ENCODE results near the gene NXPE3. TPM values are rescaled to one million over a fixed set of nuclear protein-coding genes. Genes with fewer than 3 reads are reported as not detected.

NXPE3 gene
- polyA plus RNA-seq, 3 donors, result 14.6 to 35.8 (median 19.8) TPM

DNA sequence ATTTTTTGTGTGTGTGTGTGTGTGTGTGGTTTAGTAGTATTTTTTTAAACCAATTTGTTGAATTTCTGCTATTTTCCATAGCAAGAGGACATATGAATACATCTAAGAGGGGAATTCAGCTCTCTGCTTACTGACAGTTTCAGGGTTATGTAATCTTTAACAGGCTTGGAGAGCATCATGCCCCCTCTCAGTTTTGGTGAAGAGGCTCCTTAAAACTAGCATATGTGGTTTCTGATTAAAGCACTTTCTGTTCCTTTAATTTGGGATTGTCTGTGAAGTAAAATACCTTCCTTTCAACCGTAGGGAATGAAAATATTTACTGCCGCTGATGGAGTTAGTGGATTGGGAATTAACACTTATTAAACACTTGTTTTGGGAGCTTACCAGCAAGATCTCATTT, 50.9 kb downstream of the NXPE3 start:
- peak overlapping the region in 1 of 2 donors; percentile 90 for H3K27ac ChIP-seq (ENCODE audit: low read depth in 1 of 2, low read length in 2 of 2)
- H3K9me3 ChIP-seq (replicated peaks in 1 of 2; ENCODE audit: control insufficient read depth in 1 of 2, insufficient read depth in 1 of 2, low read length in 2 of 2), result no peaks in the 10 kb centered on the region
- no peak overlapping the region for H2AFZ ChIP-seq (ENCODE audit: insufficient read depth, low read depth, low read length, poor library complexity, severe bottlenecking)
- H4K20me1 ChIP-seq (ENCODE audit: insufficient read depth, low read length), result no peaks in the 10 kb centered on the region
- H3K27ac Mint-ChIP-seq, result peak overlapping the region; percentile 92 to 98 (median 97)
- WGBS (ENCODE audit: insufficient coverage), result no CpG with 5 or more reads among the region's 2 CpGs
- H3K9ac ChIP-seq (ENCODE audit: insufficient read depth, low read length, poor library complexity, severe bottlenecking), result no peak overlapping the region
- H3K4me3 ChIP-seq (replicated peaks in 1 of 3; ENCODE audit: low read depth in 2 of 3, low read length in 3 of 3), result peak overlapping the region in 1 of 3 experiments; percentile 86
- intact Hi-C loops (cut with micrococcal nuclease), result loop anchor here in 1 of 2 donors (5.0 kb wide), 1 partner anchor 112 kb away; no protein-coding TSS in a partner anchor
- H3K27me3 ChIP-seq (ENCODE audit: control insufficient read depth in 2 of 2, insufficient read depth in 2 of 2, low read length in 2 of 2), result no peaks in the 10 kb centered on the region
- peaks cover 36 to 58% of the 10 kb centered on the region in 2 donors for H3K4me1 ChIP-seq (ENCODE audit: control insufficient read depth in 1 of 2, insufficient read depth in 2 of 2, low read length in 2 of 2)
- H3K36me3 ChIP-seq (replicated peaks in 1 of 2; ENCODE audit: control insufficient read depth in 1 of 2, insufficient read depth in 2 of 2, low read length in 2 of 2), result no peaks in the 10 kb centered on the region
- peak overlapping the region in 1 of 2 donors; percentile 94 for H3K4me3 Mint-ChIP-seq
- H3K27me3 Mint-ChIP-seq (ENCODE audit: low read depth in 3 of 3), result peaks cover 0 to 7% (median 5%) of the 10 kb centered on the region in 3 donors
- H3K79me2 ChIP-seq (ENCODE audit: insufficient read depth, low read length), result peaks cover 31% of the 10 kb centered on the region
- peaks cover 9 to 19% of the 10 kb centered on the region in 2 donors for H3K36me3 Mint-ChIP-seq
- peak in 1 of 3 donors; percentile 75 for DNase-seq
- TF ChIP-seq, protein P1, sequence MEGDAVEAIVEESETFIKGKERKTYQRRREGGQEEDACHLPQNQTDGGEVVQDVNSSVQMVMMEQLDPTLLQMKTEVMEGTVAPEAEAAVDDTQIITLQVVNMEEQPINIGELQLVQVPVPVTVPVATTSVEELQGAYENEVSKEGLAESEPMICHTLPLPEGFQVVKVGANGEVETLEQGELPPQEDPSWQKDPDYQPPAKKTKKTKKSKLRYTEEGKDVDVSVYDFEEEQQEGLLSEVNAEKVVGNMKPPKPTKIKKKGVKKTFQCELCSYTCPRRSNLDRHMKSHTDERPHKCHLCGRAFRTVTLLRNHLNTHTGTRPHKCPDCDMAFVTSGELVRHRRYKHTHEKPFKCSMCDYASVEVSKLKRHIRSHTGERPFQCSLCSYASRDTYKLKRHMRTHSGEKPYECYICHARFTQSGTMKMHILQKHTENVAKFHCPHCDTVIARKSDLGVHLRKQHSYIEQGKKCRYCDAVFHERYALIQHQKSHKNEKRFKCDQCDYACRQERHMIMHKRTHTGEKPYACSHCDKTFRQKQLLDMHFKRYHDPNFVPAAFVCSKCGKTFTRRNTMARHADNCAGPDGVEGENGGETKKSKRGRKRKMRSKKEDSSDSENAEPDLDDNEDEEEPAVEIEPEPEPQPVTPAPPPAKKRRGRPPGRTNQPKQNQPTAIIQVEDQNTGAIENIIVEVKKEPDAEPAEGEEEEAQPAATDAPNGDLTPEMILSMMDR (IDR thresholded peaks at IDR 0.05), result no peak
- H3K4me2 ChIP-seq (replicated peaks; ENCODE audit: extremely low read depth, low read length, poor library complexity, severe bottlenecking), result peak overlapping the region; percentile 86
- H3K9me3 Mint-ChIP-seq, result no peaks in the 10 kb centered on the region
- H3K4me1 Mint-ChIP-seq, result peaks cover 61% of the 10 kb centered on the region

- Histone ChIP-seq H3K4me1 (ENCODE audit: control insufficient read depth in 1 of 2, insufficient read depth in 2 of 2, low read length in 2 of 2) (peaks cover 61 to 77% of the 10 kb centered on the region in 2 donors), H3K9ac (ENCODE audit: insufficient read depth, low read length, poor library complexity, severe bottlenecking) (no peak overlapping the region), H3K27ac (ENCODE audit: low read depth in 1 of 2, low read length in 2 of 2) (no peak overlapping the region), H3K4me2 (replicated peaks; ENCODE audit: extremely low read depth, low read length, poor library complexity, severe bottlenecking) (no peak overlapping the region), H3K9me3 (replicated peaks in 1 of 2; ENCODE audit: control insufficient read depth in 1 of 2, insufficient read depth in 1 of 2, low read length in 2 of 2) (no peaks in the 10 kb centered on the region), H2AFZ (ENCODE audit: insufficient read depth, low read depth, low read length, poor library complexity, severe bottlenecking) (no peak overlapping the region), H3K4me3 (replicated peaks in 1 of 3; ENCODE audit: low read depth in 2 of 3, low read length in 3 of 3) (no peak overlapping the region), H3K36me3 (replicated peaks in 1 of 2; ENCODE audit: control insufficient read depth in 1 of 2, insufficient read depth in 2 of 2, low read length in 2 of 2) (no peaks in the 10 kb centered on the region), H3K79me2 (ENCODE audit: insufficient read depth, low read length) (peaks cover 19% of the 10 kb centered on the region), H3K27me3 (ENCODE audit: control insufficient read depth in 2 of 2, insufficient read depth in 2 of 2, low read length in 2 of 2) (no peaks in the 10 kb centered on the region), H4K20me1 (ENCODE audit: insufficient read depth, low read length) (no peaks in the 10 kb centered on the region)
- peaks cover 0 to 6% (median 5%) of the 10 kb centered on the region in 3 donors for H3K27me3 Mint-ChIP-seq (ENCODE audit: low read depth in 3 of 3)
- H3K9me3 Mint-ChIP-seq, result peaks cover 0 to 2% (median 0%) of the 10 kb centered on the region in 7 donors
- H3K4me3 Mint-ChIP-seq, result no peak overlapping the region
- DNase-seq, result no peak
- WGBS (ENCODE audit: insufficient coverage), result 95% methylated on average over 2 of the region's 2 CpGs
- H3K27ac Mint-ChIP-seq, result peak overlapping the region in 2 of 7 donors; percentile 20 to 78
- H3K36me3 Mint-ChIP-seq, result peaks cover 14 to 17% of the 10 kb centered on the region in 2 donors
- intact Hi-C loops (cut with micrococcal nuclease), result no loop called here
- TF ChIP-seq, protein P1 (IDR thresholded peaks at IDR 0.05), result no peak
- peaks cover 84% of the 10 kb centered on the region for H3K4me1 Mint-ChIP-seq
Measured at GRCh38 chr3:101833446-101833974, 54.5 kb downstream of the NXPE3 start.

All from CD14-positive monocyte (primary cell).